ENCODE results near the gene ARPP21.

ARPP21 gene

DNA sequence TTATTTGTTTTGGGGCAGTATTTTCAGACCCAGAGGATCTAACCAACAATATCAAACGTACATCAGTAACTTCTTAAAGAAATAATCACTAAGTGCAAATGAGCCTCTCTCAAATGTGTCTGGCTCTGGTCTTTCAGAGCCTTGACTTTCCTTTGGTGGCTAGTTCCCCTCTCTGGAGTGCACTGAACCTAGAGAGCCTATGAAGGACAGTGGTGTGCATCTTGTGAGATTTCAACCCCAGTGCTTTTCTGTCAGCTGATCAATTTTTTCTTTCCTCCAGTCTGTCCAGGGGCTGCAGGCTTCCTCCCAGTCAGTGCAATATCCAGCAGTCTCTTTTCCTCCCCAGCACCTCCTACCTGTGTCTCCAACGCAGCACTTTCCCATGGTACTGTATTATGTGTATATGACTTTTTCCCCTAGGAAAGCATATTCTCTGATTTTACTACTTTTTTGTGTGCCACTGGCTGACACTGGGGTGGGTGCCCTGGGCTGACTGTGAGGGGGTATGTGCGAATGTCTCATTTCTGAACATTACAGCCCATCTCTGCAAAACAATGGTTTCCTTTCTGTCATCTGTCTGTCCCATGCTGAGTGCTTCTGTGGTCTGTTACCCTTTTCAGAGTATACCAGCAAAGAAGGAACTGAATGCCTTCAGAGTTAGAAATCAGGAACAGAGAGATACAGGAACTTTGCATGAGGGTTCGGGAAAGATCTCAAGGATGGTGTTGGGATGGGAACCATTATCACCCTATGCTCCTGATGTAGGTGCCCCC, 98.8 kb downstream of the ARPP21 start:
- no peak for DNase-seq

- no peak for DNase-seq
Observed at GRCh38 chr3:35739181-35739809, 100.0 kb downstream of the ARPP21 start.

DNA sequence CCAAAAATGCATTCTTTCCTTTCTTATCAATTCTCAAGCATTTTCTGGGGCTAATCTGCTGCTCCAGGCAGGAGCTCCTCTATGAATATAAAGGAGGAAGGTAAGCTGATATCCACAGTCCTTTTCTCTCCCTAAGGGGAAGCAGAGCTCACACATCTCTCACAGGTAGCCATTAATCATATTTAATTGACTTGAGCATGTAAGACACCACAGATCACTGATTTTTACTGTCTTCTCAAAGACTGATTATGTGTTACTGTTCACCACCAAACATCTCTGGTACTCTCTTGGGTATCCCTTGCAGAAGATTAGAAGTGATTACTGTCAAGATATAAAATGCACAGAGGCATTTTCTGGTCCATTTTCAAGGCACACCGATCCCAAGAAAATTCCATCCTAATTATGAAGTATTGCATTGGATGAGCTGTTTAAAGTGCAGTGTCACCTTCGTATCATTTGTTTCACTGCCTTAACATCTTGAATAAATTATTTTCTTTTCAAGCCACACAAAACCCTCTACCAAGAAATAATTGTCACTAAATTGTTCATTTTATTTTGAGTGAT, 100.7 kb downstream of the ARPP21 start:
- DNase-seq: no peak

DNA sequence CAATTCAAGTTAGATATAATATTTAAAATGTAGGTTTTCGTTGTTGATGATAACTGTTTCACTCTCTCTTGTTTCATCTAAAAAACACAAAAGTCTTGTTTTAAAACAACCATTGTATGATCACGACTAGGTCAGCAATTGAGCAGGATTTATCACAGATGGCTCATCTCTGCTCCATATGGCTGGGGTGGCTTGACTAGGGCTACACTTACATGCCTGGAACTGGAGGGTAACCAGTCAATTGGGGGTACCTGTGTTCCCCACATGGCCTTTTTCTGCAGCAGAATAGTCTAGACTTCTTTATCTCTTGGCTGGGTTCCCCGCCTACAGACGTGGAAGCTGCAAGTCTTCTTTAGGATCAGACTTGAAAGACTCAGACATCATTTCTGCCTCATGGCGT, 103.9 kb downstream of the ARPP21 start:
- DNase-seq: no peak

- DNase-seq: no peak
Observed at GRCh38 chr3:35744419-35744818, 105.1 kb downstream of the ARPP21 start.

DNA sequence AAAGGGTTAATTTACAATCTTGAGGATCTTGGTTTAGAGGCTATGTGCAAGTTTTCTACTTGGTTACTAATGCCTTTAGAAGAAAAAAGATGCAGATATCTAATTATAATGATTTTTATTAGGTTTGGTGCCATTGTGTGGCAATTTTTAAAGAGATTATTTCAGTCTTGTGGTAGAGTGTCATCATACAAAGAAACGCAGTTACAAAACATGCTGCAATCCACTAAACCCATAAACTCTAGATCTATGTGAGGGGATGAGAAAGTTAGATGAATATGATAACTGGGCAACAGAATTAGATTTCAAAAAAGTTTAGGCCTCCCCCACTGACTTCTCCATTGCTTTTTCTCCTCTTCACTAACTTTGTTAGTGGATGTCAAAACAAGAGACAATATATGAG, 106.0 kb downstream of the ARPP21 start:
- DNase-seq: no peak

DNA sequence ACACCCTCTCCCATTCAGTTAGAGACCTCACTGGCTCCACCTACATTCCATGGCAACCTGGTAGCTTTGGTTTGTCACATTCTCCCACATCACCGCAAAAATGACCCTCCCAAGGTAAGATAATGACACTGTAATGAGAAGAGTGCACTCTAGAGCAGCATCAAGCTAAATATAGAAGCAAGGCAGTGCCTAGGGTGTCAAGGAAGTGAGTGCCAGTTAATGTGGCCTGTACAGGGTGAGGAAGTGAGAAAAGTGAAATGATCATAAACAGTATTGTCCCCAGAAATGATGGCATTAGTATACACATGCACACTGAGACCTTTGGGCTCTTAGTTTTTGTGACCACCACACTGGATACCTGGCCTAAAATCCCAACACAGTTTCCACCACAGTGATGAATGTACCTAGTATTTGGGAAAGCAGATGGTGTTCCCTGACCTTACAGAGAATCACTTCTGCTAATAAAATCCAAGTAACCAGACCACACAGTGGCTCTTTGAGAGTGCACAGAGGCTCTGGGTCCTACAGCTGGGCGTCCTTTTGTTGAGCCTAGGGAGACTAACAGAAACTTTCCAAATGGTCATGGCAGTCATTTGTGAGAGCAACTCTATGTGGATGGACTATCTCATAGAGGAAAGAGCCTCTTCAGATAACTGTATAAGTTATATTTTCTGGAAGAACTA, 106.6 kb downstream of the ARPP21 start:
- DNase-seq: no peak

DNA sequence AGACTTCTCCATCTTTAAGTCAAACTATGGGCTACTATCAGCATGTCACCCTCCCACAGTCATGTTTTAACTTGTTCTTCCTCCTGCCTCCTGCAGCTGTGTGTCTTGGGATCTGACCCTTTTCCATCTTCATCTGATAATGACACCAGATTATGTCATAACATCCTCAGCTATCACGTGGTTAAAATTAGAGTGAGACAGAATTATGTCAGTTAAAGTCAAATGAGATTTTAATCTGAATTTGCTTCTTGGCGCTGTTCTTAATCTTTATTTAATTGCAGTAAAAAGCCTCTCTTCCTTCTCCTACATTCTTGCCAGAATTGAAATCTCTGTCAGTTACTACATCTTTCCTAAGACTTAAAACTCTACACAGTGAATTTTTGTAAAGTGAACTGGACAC, 107.2 kb downstream of the ARPP21 start:
- DNase-seq: no peak

GRCh38 chr3:35748144-35748543, 108.8 kb downstream of the ARPP21 start:
- DNase-seq: no peak

DNA sequence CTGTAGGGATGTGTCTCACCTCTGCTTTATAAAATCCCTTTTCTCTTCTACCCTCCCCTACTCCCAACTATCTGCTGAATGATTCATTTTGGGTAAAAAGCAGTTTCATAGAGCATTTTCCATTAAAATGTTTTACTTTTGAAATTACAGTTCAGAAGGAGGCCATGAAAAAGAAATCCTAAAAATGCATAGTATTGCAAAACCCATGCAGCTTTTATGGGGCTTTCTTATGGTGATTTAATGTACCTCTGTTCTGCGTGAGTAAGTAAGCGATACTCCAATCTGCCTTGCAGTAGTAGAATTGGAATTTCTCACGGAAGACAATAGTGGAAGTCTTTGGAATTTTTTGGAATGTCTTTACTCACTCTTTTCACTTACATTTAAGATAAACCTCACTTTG, 111.9 kb downstream of the ARPP21 start:
- no peak for DNase-seq

- DNase-seq: no peak
Observed at GRCh38 chr3:35757991-35758757, 118.8 kb downstream of the ARPP21 start.

GRCh38 chr3:35760146-35760545, 120.8 kb downstream of the ARPP21 start:
- no peak for DNase-seq

DNA sequence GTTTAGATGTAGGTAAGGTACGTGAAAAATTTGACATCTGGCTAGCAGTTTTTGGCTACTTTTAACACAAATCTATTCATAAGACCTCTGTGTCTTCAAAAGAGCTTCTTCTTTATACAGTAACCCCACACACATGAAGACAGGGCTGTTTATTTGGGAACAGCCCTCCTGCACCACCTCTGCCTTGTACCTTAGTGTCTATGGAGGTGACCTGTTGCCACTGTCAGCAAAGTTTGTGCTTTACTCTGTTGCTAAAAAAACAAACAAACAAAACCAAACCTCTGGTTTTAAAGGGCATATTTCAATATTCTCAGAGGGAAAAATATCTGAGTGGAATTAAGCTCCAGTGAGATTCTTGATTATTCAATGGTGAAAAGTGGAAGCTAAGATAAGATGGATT, 122.0 kb downstream of the ARPP21 start:
- no peak for DNase-seq

DNA sequence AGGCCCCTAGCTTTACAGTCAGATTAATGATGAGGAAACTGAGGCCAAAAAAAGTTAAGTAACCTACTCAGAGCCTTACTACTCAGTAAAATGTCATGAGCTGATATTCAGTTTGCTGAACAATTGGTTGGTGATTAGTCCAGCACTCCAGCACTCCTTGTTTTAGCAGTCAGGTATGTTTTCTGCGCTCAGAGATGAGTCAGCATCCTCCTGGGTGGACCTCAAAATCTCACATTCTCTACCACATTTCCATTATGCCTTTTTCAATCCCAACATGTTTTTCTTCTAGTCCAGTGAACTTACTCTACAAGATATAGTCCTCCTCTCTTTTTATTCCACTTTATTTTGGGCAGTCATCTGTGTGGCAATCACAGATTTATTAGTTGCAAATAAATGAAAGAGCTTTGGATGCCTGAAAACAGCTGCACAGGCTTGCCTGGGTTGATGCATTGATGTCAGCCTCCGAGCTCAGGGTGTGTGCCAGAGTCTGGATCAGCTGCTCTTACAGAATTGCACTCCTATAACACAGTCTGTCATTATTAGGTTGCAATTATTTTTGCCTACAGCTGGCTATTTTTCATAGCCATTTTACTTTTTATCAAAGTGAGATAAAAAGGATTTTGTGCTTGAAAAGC, 133.2 kb downstream of the ARPP21 start:
- no peak for DNase-seq

DNA sequence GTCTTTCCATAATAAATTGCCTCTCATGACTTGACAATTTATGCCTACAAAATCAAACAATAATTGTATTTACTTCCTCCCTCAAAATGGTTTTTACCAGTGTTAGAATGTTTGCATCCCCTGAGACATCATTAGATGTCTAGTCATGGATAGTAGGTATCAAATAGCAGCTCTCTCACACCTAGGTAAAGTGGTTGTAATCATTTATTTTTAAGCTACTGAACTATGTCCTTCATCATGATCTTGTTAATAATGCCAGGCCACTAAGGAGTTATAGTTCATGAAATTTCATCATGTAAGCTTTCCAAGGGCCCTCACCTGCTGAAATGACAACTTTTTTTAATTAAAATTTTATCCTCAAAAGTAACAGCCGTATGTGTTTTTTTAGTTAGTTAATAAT, 134.1 kb downstream of the ARPP21 start:
- no peak for DNase-seq

DNA sequence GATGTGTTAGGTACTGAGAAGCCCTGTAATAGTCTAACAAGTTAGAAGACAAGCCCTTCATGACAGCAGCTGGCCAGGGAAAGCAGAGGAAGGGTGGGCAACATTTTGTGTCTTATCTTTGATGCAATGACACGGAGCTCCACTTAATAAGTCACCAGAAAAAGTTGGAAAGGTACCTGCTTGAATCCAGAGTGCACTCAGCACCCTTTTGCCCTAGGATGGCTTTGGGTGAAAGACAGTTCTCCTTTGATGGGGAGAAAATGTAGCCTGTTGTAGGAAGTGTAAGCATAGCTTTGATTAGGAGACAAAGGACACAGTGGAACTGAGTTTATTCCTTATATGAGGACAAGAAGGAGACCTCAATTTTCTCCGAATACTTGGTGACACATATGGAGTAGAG, 137.0 kb downstream of the ARPP21 start:
- no peak for DNase-seq

- DNase-seq: no peak
Observed at GRCh38 chr3:35777065-35777464, 137.7 kb downstream of the ARPP21 start.

GRCh38 chr3:35777563-35778554, 138.5 kb downstream of the ARPP21 start:
- DNase-seq: no peak

GRCh38 chr3:35779611-35780010, 140.3 kb downstream of the ARPP21 start:
- DNase-seq: no peak

- no peak for DNase-seq
Observed at GRCh38 chr3:35780800-35781199, 141.5 kb downstream of the ARPP21 start.

GRCh38 chr3:35781558-35781957, 142.2 kb downstream of the ARPP21 start:
- DNase-seq: no peak

Measured in GOT3 (cell line).